T follicular helper cell (primary cell): ENCODE data around the gene LILRA2.
"Not testable (repeated sequence)": the region's sequence is repeated elsewhere in the genome, so short reads cannot be mapped to it uniquely, and the experiment has no call there.

Source experiments
- DNase-seq: peaks from one replicate; pipeline ENCODE4 v3.0.0-alpha.2; 2020; ENCODE audit warnings: low read depth
- total RNA-seq, 2 experiments: gene quantifications; one replicate each; lab custom pipeline; 2026; lab: John Stamatoyannopoulos, UW

The LILRA2 gene
- total RNA-seq: 0 reads per million in 2 experiments

GRCh38 chr19:54573330-54573872 lies at the start of gene LILRA2:
Gene LILRA2 (plus strand): TSS chr19:54573790. CDS start chr19:54573879, 89 bp downstream.
- DNase-seq: no peak

- no peak for DNase-seq
These were observed 48.0 kb upstream of the LILRA2 start for GRCh38 chr19:54525636-54526035.

DNA sequence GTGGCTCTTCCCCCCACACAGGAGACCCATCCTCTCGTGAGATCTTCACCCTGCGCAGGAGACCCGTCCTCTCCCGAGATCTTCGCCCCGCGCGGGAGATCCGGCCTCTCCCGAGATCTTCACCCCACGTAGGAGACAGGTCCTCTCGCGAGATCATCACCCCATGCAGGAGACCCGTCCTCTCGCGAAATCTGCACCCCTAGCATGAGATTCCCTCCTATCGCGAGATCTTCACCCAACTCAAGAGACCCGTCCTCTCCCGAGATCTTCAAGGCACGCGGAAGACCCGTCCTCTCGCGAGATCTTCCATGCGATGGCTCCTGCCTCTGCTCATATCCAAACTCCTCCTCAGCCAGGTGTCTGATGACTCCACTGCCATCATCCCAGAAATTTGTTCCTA lies 46.6 kb upstream of the LILRA2 start:
- no peak for DNase-seq

- DNase-seq: no peak
These were observed 42.7 kb upstream of the LILRA2 start for GRCh38 chr19:54530866-54531265.

DNA sequence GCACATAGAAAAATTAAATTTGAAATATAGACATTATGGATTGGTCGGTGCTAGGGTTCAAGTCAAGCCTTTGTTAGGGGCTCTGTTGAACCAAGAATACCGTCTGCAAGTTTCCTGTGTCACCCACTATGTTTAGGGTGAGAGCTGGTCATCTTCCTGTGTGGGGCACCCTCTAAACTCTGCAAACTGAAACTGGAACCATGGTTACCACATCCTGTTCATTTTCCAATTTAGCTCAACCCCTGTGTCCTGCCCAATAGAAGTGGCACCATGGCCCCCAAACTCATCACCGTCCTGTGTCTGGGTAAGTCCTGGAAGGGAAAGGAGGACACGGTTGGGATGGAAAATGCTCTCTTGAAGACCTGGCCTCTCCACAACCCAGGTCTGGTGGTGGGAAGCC lies 41.1 kb upstream of the LILRA2 start:
- DNase-seq: no peak

DNA sequence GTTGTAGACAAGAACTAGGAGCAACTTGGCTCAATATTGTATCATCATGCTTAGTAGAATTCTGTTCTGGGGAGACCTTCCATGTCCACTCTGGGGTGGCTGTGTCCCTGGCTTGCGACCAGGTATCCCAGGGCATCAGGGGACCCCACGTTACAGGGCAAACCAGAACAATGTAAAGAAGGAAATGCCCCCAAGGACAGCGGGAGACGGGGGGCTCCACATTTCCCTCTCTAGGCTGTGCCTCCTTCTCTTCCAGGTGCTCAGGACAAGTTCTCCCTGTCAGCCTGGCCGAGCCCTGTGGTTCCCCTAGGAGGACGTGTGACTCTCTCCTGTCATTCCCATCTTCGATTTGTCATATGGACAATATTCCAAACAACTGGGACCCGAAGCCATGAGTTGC lies 40.1 kb upstream of the LILRA2 start:
- no peak for DNase-seq

DNA sequence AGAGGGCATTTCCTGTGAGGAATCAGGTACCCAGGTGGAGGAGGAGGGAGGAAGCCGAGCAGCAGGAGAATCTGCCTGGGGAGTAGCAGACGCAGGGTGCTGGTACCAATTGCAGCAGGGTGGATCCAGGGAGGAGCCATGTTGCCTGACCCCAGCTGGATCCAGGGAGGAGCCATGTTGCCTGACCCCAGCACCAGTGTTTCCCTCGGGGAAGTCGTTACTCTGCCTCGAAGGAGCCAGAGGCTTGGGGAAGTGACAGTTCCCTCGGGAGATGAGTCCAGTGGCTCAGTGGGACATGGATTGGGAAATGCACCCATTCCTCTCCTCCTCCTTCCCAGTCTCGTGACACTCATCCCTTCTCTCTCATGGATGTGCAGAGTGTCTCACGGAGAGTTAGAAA lies 39.4 kb upstream of the LILRA2 start:
- no peak for DNase-seq

DNA sequence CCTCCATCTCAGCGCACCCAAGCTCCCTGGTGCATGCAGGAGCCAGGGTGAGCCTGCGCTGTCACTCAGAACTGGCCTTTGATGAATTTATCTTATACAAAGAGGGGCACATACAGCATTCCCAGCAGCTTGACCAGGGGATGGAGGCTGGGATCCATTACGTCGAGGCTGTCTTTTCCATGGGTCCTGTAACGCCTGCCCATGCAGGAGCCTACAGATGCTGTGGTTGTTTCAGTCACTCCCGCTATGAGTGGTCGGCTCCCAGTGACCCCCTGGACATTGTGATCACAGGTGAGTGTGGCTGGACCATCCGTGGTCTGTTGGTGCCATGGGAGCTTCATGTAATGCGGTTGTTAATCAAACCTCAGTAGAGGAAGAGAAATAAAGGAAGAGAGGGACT lies 38.0 kb upstream of the LILRA2 start:
- no peak for DNase-seq

- no peak for DNase-seq
These were observed 36.6 kb upstream of the LILRA2 start for GRCh38 chr19:54536956-54537355.

- DNase-seq: no peak
These were observed 31.9 kb upstream of the LILRA2 start for GRCh38 chr19:54541712-54542111.

GRCh38 chr19:54548806-54549205 lies 24.8 kb upstream of the LILRA2 start:
- DNase-seq: no peak

GRCh38 chr19:54549224-54549623 lies 24.4 kb upstream of the LILRA2 start:
- no peak for DNase-seq

DNA sequence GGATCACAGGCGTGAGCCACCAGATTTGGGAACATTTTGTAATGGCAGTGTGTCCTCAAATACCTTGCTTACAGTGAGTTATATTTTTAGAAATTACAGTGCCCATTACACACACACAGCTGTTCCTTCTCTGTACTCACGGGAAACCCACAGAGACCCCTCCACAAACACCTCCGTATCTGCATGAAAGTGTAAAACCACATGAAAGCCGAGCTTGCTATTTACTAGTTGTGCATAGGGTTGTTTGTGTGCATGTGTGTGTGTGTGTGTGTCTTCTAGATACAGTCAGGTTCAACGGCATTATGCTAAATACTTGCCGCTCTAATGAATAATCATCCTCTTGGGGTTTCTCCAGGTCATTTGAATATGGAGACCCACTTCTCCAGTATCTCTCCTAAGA lies 22.3 kb upstream of the LILRA2 start:
- no peak for DNase-seq

GRCh38 chr19:54551950-54552912 lies 21.4 kb upstream of the LILRA2 start:
- DNase-seq: no peak

DNA sequence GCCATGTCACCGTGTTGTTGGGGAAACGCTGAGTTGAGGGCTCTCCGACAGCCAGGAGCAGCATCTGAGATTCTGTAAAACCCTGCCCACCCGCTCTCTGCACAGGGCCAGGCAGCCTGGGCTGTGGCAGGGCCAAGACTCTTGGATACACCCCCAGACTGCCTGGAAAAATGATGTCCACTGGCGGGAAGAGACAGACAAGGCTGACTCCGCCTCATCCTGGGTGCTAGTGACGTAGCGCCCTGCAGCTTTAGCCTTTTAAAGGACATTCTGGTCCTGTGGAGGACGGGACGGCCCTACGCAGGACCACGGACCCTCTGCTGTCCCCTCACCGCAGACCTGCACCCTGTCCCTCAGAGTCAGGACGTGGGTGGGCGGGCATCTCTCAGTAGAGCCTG lies 20.7 kb upstream of the LILRA2 start:
- DNase-seq: no peak

DNA sequence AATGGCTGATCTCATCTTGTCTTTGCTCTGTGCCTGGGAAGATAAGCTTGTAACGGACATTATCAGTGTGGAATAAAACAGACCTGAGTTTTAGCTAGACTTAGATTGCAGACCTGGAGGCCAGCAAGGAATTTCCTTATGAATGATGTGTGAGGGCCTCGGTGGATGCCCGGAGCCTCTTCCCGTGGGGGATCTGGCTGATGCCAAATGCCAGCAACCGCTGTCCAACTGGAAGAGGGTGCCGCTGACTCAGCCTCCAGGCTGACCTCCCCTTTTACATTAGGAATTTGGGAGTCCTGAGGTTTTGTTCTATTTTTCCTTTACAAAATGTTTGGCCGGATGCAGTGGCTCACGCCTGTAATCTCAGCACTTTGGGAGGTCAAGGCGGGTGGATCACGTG lies 19.6 kb upstream of the LILRA2 start:
- DNase-seq: no peak

GRCh38 chr19:54554896-54555295 lies 18.7 kb upstream of the LILRA2 start:
- no peak for DNase-seq

GRCh38 chr19:54556194-54556593 lies 17.4 kb upstream of the LILRA2 start:
- DNase-seq: no peak

GRCh38 chr19:54558339-54558738 lies 15.3 kb upstream of the LILRA2 start:
- DNase-seq: no peak

GRCh38 chr19:54560881-54561385 lies 12.7 kb upstream of the LILRA2 start:
- DNase-seq: no peak

GRCh38 chr19:54561840-54562239 lies 11.8 kb upstream of the LILRA2 start:
- no peak for DNase-seq

DNA sequence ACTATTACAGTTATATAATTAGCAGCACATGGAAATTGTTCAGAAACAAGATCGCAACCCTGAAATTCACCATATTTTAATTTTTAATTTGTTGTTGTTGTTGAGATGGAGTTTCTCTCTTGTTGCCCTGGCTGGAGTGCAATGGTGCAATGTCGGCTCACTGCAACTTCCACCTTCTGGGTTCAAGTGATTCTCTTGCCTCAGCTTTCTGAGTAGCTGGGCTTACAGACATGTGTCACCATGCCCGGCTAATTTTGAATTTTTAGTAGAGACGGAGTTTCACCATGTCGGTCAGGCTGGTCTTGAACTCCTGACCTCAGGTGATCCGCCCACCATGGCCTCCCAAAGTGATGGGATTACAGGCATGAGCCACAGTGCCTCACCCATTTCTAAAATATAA lies 10.4 kb upstream of the LILRA2 start:
- DNase-seq: not testable (repeated sequence)

DNA sequence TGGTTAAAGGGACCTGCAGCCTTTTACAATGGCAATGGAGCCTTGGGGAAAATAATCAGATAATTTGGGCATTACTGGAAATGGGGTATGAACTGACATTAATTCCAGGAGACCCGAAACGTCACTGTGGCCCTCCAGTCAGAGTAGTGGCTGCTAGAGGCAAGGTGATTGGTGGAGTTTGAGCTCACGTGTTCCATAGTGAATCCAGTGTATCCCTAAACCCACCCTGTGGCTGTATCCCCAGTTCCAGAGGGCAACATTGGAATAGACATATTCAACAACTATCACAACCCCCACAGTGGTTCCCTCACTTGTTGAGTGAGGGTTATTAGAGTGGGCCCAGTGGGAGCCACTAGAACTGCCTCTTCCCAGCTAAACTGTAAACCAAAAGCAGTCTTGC lies 3.3 kb upstream of the LILRA2 start:
- DNase-seq: no peak
